HG02763 (cell line): ENCODE data around the gene KCNQ5.
A peak's percentile ranks its signal among the peaks of the same experiment; 100 is the strongest.

ENCODE experiments used
- ATAC-seq: cut with Tn5 transposase; IDR thresholded peaks from one replicate; pipeline ENCODE4 v1.9.1; 2021; ENCODE audit warnings: mild to moderate bottlenecking, moderate library complexity; ENCODE audit not compliant: unreplicated experiment

KCNQ5 gene

GRCh38 chr6:72739368-72739779 is 117.5 kb downstream of the KCNQ5 start:
- ATAC-seq, result peak; percentile 36

GRCh38 chr6:72740135-72740534 is 118.3 kb downstream of the KCNQ5 start:
- ATAC-seq, result peak; percentile 85

GRCh38 chr6:72741083-72741482 is 119.2 kb downstream of the KCNQ5 start:
- no peak for ATAC-seq

GRCh38 chr6:72742001-72742673 is 120.3 kb downstream of the KCNQ5 start:
- ATAC-seq, result no peak

GRCh38 chr6:72746276-72746675 is 124.4 kb downstream of the KCNQ5 start:
- no peak for ATAC-seq

GRCh38 chr6:72748759-72749158 is 126.9 kb downstream of the KCNQ5 start:
- peak; percentile 80 for ATAC-seq

- ATAC-seq, result no peak
Observed at GRCh38 chr6:72755752-72756151, 133.9 kb downstream of the KCNQ5 start.

- no peak for ATAC-seq
Observed at GRCh38 chr6:72757048-72757447, 135.2 kb downstream of the KCNQ5 start.

GRCh38 chr6:72757926-72758325 is 136.1 kb downstream of the KCNQ5 start:
- ATAC-seq, result no peak

- no peak for ATAC-seq
Observed at GRCh38 chr6:72758901-72759300, 137.0 kb downstream of the KCNQ5 start.

GRCh38 chr6:72760114-72760793 is 138.4 kb downstream of the KCNQ5 start:
- ATAC-seq, result no peak

- no peak for ATAC-seq
Observed at GRCh38 chr6:72761761-72762160, 139.9 kb downstream of the KCNQ5 start.

GRCh38 chr6:72769459-72770125 is 147.7 kb downstream of the KCNQ5 start:
- ATAC-seq, result peak; percentile 68

GRCh38 chr6:72770959-72771358 is 149.1 kb downstream of the KCNQ5 start:
- ATAC-seq, result no peak

- ATAC-seq, result no peak
Observed at GRCh38 chr6:72776456-72776855, 154.6 kb downstream of the KCNQ5 start.

- ATAC-seq, result no peak
Observed at GRCh38 chr6:72781624-72782023, 159.8 kb downstream of the KCNQ5 start.

- ATAC-seq, result no peak
Observed at GRCh38 chr6:72783035-72783434, 161.2 kb downstream of the KCNQ5 start.

- ATAC-seq, result no peak
Observed at GRCh38 chr6:72783666-72784065, 161.8 kb downstream of the KCNQ5 start.

- no peak for ATAC-seq
Observed at GRCh38 chr6:72784071-72784470, 162.2 kb downstream of the KCNQ5 start.

GRCh38 chr6:72784581-72784980 is 162.7 kb downstream of the KCNQ5 start:
- ATAC-seq, result no peak

- no peak for ATAC-seq
Observed at GRCh38 chr6:72787391-72788031, 165.6 kb downstream of the KCNQ5 start.

- no peak for ATAC-seq
Observed at GRCh38 chr6:72788188-72788587, 166.3 kb downstream of the KCNQ5 start.
